Ovary (tissue), 9 donors: ENCODE results near the gene SMARCA4. TPM values are rescaled to one million over a fixed set of nuclear protein-coding genes. Genes with fewer than 3 reads are reported as not detected.

Experiments
- DNase-seq, 5 donors: peaks; one replicate each; pipeline ENCODE4 v3.0.0-alpha.2; 2019 to 2020
- H3K27ac ChIP-seq, 2 donors: fragments of 200-600 bp; one replicate each; pipeline versions ENCODE4 v1.5.1 to v1.8.0; 2019 to 2022
- H3K27me3 ChIP-seq: fragments of 200-600 bp; one replicate; pipeline ENCODE4 v1.8.0; 2022
- H3K36me3 ChIP-seq: fragments of 200-600 bp; sonication (generic); one replicate; pipeline ENCODE4 v1.5.1; 2019
- H3K4me1 ChIP-seq: one replicate; pipeline ENCODE4 v1.8.1; 2013; ENCODE audit warnings: mild to moderate bottlenecking, moderate library complexity; ENCODE audit not compliant: insufficient read depth
- H3K4me3 ChIP-seq: fragments of 200-600 bp; sonication (generic); one replicate; pipeline ENCODE4 v1.5.1; 2017
- H3K9me3 ChIP-seq, 2 donors: fragments of 200-600 bp in 1 of 2; sonication (generic) in 1 of 2; one replicate each; pipeline versions ENCODE4 v1.5.1 to v1.8.1; 2013 to 2019; ENCODE audit warnings: mild to moderate bottlenecking in 1 of 2, moderate library complexity in 1 of 2
- CTCF ChIP-seq, 3 donors: fragments of 450-650 bp in 2 of 3; fragments of 200-600 bp in 1 of 3; IDR thresholded peaks; one replicate each; pipeline versions ENCODE4 v1.5.1 to v1.8.0; 2016 to 2022; ENCODE audit warnings: antibody characterized with exemption in 3 of 3, mild to moderate bottlenecking in 1 of 3
- EP300 ChIP-seq: sonication (generic); formaldehyde crosslinking; IDR thresholded peaks from one replicate; pipeline ENCODE4 v1.6.1; 2017; ENCODE audit warnings: antibody characterized with exemption
- POLR2A ChIP-seq: fragments of 450-650 bp; IDR thresholded peaks from one replicate; pipeline ENCODE4 v1.6.1; 2017; ENCODE audit warnings: antibody characterized with exemption, mild to moderate bottlenecking, moderate library complexity
- WGBS, 3 donors: extraction: QIAGEN DNeasy Blood & Tissue Kit in 1 of 3; methylation state at CpG; one replicate each; pipeline versions ENCODE4 v1.1.5 to v1.1.7; 2013 to 2017; 5-methylcytosine and 5-hydroxymethylcytosine counted together
- intact Hi-C, 4 donors: fragments of 100-400 bp; cut with DNase I; formaldehyde crosslinking; loops; one replicate each; pipeline versions ENCODE4 v1.11.0 to v1.15.1; 2022 to 2023
- polyA plus RNA-seq, 2 donors: library from polyadenylated mRNA; stranded (reverse); fragments of 200-250 nt in 1 of 2; fragments of 350-450 nt in 1 of 2; fragmentation: Illumina TruSeq in 1 of 2; extraction: RNeasy Lipid Tissue Mini Kit (QIAGEN cat#74804) in 1 of 2; gene quantifications; one replicate each; pipeline ENCODE4 v1.2.3, GENCODE V29; 2013 to 2014
- total RNA-seq, 7 donors: library from RNA; depleted of rRNA in 2 of 7; stranded (reverse); fragments of >200 nt in 2 of 7; fragmentation: NEBNext Ultra II Directional in 3 of 7; extraction: Animal tissue kit (Norgen Biotek cat#: 25700) in 3 of 7; gene quantifications; one replicate each; pipeline versions ENCODE4 v1.1.0 to v1.2.4, GENCODE V29; 2016 to 2023
- donor health status: DM: no; HTN: no; CAD: no; lungs with moderate emphysema.
- donor health status: DM: no; HTN: no; CAD: no.
- donor health status: Bipolar disorder and iron deficiency.
- donor health status: DM: yes; HTN: yes; CAD: no.
- donor health status: DM: no; HTN: no; CAD: no.
- donor health status: DM: yes; HTN: yes; CAD: no.

Gene SMARCA4
- total and polyA plus RNA-seq, 9 donors = 32.1 to 96.7 (median 68.3) TPM

- Histone ChIP-seq H3K36me3 (no peaks in the 10 kb centered on the region), H3K27me3 (no peaks in the 10 kb centered on the region), H3K4me1 (no peaks in the 10 kb centered on the region), H3K9me3 (no peaks in the 10 kb centered on the region), H3K4me3 (no peak overlapping the region), H3K27ac (no peak overlapping the region)
- TF ChIP-seq CTCF (IDR thresholded peaks at IDR 0.05) (no peak), EP300 (no peak), POLR2A (no peak)
- intact Hi-C loops = loop anchor here in 1 of 4 donors (5.0 kb wide), 1 partner anchor 79 kb away; no protein-coding TSS in a partner anchor
- DNase-seq = no peak
- WGBS, 3 donors = 43 to 51% (median 48%) methylated on average over 5 of the region's 5 CpGs
Observed at GRCh38 chr19:11016631-11017030, 55.8 kb downstream of the SMARCA4 start.

GRCh38 chr19:11017275-11018035, 56.6 kb downstream of the SMARCA4 start:
- Histone ChIP-seq H3K4me1 (no peaks in the 10 kb centered on the region), H3K36me3 (no peaks in the 10 kb centered on the region), H3K4me3 (no peak overlapping the region), H3K27me3 (no peaks in the 10 kb centered on the region), H3K27ac (no peak overlapping the region), H3K9me3 (no peaks in the 10 kb centered on the region)
- DNase-seq = no peak
- WGBS, 3 donors = 87 to 92% (median 90%) methylated on average over 23 of the region's 23 CpGs
- TF ChIP-seq CTCF (IDR thresholded peaks at IDR 0.05) (no peak), POLR2A (no peak), EP300 (no peak)
- intact Hi-C loops = loop anchor here in 1 of 4 donors (5.0 kb wide), 1 partner anchor 80 kb away; no protein-coding TSS in a partner anchor

GRCh38 chr19:11018179-11018578, 57.3 kb downstream of the SMARCA4 start:
- H3K4me1 ChIP-seq = no peaks in the 10 kb centered on the region
- intact Hi-C loops = loop anchor here in 1 of 4 donors (5.0 kb wide), 1 partner anchor 81 kb away; no protein-coding TSS in a partner anchor
- no peaks in the 10 kb centered on the region for H3K36me3 ChIP-seq
- no peaks in the 10 kb centered on the region for H3K9me3 ChIP-seq
- no peaks in the 10 kb centered on the region for H3K27me3 ChIP-seq
- H3K4me3 ChIP-seq = no peak overlapping the region
- TF ChIP-seq POLR2A (no peak), CTCF (IDR thresholded peaks at IDR 0.05) (no peak), EP300 (no peak)
- 69 to 75% (median 74%) methylated on average over 12 of the region's 12 CpGs for WGBS, 3 donors
- H3K27ac ChIP-seq = no peak overlapping the region
- DNase-seq = no peak

- Histone ChIP-seq H3K9me3 (no peaks in the 10 kb centered on the region), H3K27me3 (no peaks in the 10 kb centered on the region), H3K27ac (no peak overlapping the region), H3K4me3 (no peak overlapping the region), H3K4me1 (no peaks in the 10 kb centered on the region), H3K36me3 (no peaks in the 10 kb centered on the region)
- WGBS, 3 donors = 89 to 92% (median 92%) methylated on average over 13 of the region's 13 CpGs
- TF ChIP-seq POLR2A (no peak), EP300 (no peak), CTCF (IDR thresholded peaks at IDR 0.05) (no peak)
- DNase-seq = no peak
- intact Hi-C loops = loop anchor here in 1 of 4 donors (5.0 kb wide), 1 partner anchor 81 kb away; no protein-coding TSS in a partner anchor
Observed at GRCh38 chr19:11018763-11019162, 57.9 kb downstream of the SMARCA4 start.
